Esophagus muscularis mucosa (tissue), 3 donors: ENCODE data around the gene NUP133.

Experiments used
- CTCF ChIP-seq, 3 experiments: fragments of 200-600 bp in 2 of 3; fragments of 450-650 bp in 1 of 3; sonication (generic) in 2 of 3; IDR thresholded peaks; one replicate each; pipeline ENCODE4 v1.5.1; 2017 to 2019; ENCODE audit warnings: antibody characterized with exemption in 3 of 3, mild to moderate bottlenecking in 2 of 3, moderate library complexity in 1 of 3
- POLR2AphosphoS5 ChIP-seq, 2 donors: sonication (generic); formaldehyde crosslinking; IDR thresholded peaks; one replicate each; pipeline ENCODE4 v1.6.1; 2017; ENCODE audit warnings: antibody characterized with exemption in 2 of 2

- TF ChIP-seq CTCF (IDR thresholded peaks at IDR 0.05), result no peak
- no peak for TF ChIP-seq POLR2AphosphoS5 (IDR thresholded peaks at IDR 0.05)
Observed at GRCh38 chr1:229427572-229427971, 80.6 kb downstream of the NUP133 start.
